ENCODE results near the gene INO80E. TPM values are rescaled to one million over a fixed set of nuclear protein-coding genes. Genes with fewer than 3 reads are reported as not detected.

INO80E gene
- total RNA-seq, 1 experiment from 2014 or later, result 104 TPM

GRCh38 chr16:30000735-30001631 lies 4.9 kb downstream of the INO80E start:
- POLR2A ChIA-PET, result interaction anchor here (0.6 kb wide), 1 partner anchor 101 kb away, joined by 3 read pairs; the partner anchor contains the start of gene SEZ6L2

More at GRCh38 chr16:30000735-30001631, 4.9 kb downstream of the INO80E start:
- Histone ChIP-seq H3K4me1 (ENCODE audit: control insufficient read depth, insufficient read depth, low read length) (peaks cover 7% of the 10 kb centered on the region), H3K4me3 (ENCODE audit: low read depth in 2 of 2, low read length in 2 of 2) (no peak overlapping the region), H3K27ac (ENCODE audit: low read length) (no peak overlapping the region), H3K27me3 (ENCODE audit: control insufficient read depth, insufficient read depth, low read length) (no peaks in the 10 kb centered on the region), H3K9me3 (ENCODE audit: control insufficient read depth, insufficient read depth, low read depth, low read length) (no peaks in the 10 kb centered on the region), H3K36me3 (ENCODE audit: control insufficient read depth, insufficient read depth, low read length) (peaks cover 2% of the 10 kb centered on the region)
- DNase-seq (ENCODE audit: low read depth, low spot score) (no peak), ATAC-seq (no peak)
- intact Hi-C loops (cut with micrococcal nuclease; ENCODE audit: unreplicated experiment), result no loop called here
- TF ChIP-seq SIN3A (IDR thresholded peaks at IDR 0.05; ENCODE audit: borderline replicate concordance, insufficient read depth, low read depth, low read length), result no peak
- no peak for TF ChIP-seq CTCF (IDR thresholded peaks at IDR 0.05)
- TF ChIP-seq TCF7L2 (IDR thresholded peaks at IDR 0.05; ENCODE audit: low read depth, low read length), result no peak
- no peak for TF ChIP-seq REST (IDR thresholded peaks at IDR 0.05; ENCODE audit: insufficient read depth in 1 of 2, low read depth in 2 of 2, low read length in 1 of 2)
- TF ChIP-seq POLR2AphosphoS5 (IDR thresholded peaks at IDR 0.05; ENCODE audit: low read depth, low read length), result no peak
- no TSS peak for BruUV-seq (replicated peaks)
- CTCF ChIA-PET, result no interaction called here
- in situ Hi-C loops (cut with HindIII; ENCODE audit: low pct_unique_long_range_greater_than_20kb, low sequenced_read_pairs), result no loop called here
